A673 (cell line): ENCODE results near the gene LIMS2.

Experiments used
- EZH2 ChIP-seq: fragments of 200-600 bp; sonication (generic); IDR thresholded peaks from 2 replicates; pipeline ENCODE4 v1.6.1; 2017; ENCODE audit warnings: borderline replicate concordance, low read depth, mild to moderate bottlenecking, mixed read lengths, antibody characterized with exemption, low read length; ENCODE audit not compliant: poor library complexity, severe bottlenecking
- TF ChIP-seq, protein P1 (sequence below): fragments of 300-800, 200-600 bp; sonication (generic); conservative IDR thresholded peaks from 2 replicates; pipeline ENCODE4 v1.5.1; 2017; ENCODE audit warnings: low read depth, mild to moderate bottlenecking, antibody characterized with exemption, low read length, moderate library complexity, mixed read lengths

DNA sequence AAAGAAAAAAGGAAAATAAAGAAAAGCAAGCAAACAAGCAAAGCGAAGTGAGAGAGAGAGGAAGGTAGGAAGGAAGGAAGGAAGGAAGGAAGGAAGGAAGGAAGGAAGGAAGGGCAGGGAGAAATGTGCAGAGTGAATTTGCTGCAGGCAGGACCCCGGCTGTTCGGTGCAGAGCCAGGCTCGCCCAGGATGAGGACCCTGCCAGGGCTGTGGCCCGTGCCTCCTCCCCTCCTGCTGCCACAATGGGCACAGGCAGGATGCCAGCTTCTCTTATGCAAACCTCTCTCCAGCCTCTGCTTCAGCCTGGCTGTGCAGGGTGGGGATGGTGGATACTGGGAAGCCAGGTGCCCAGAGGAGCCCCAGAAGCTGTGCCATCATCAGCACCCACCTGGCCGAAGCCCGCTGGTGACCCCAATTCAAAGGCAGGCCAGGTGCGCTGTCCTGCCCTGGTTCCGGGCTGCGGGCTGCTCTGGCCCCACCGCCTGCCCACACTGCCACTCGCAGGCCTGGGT, 26.2 kb downstream of the LIMS2 start:
- TF ChIP-seq, protein P1, sequence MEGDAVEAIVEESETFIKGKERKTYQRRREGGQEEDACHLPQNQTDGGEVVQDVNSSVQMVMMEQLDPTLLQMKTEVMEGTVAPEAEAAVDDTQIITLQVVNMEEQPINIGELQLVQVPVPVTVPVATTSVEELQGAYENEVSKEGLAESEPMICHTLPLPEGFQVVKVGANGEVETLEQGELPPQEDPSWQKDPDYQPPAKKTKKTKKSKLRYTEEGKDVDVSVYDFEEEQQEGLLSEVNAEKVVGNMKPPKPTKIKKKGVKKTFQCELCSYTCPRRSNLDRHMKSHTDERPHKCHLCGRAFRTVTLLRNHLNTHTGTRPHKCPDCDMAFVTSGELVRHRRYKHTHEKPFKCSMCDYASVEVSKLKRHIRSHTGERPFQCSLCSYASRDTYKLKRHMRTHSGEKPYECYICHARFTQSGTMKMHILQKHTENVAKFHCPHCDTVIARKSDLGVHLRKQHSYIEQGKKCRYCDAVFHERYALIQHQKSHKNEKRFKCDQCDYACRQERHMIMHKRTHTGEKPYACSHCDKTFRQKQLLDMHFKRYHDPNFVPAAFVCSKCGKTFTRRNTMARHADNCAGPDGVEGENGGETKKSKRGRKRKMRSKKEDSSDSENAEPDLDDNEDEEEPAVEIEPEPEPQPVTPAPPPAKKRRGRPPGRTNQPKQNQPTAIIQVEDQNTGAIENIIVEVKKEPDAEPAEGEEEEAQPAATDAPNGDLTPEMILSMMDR = no peak
- TF ChIP-seq EZH2 = no peak
